ENCODE data around the gene CNOT10.
"Not testable (repeated sequence)": the region's sequence is repeated elsewhere in the genome, so short reads cannot be mapped to it uniquely, and the experiment has no call there.

The CNOT10 gene

DNA sequence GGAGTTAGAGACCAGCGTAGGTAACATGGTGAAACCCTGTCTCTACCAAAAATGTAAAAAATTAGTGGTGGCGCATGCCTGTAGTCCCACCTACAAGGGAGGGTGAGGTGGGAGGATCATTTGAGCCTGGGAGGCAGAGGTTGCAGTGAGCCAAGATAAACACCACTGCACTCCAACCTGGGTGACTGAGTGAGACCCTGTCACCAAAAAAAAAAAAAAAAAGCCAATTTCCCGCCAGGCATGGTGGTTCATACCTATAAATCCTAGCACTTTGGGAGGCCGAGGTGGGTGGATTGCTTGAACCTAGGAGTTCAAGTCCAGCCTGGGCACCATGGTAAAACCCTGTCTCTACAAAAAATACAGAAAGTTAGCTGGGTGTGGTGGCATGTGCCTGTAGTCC, 6.9 kb downstream of the CNOT10 start:
- no peak for DNase-seq

DNA sequence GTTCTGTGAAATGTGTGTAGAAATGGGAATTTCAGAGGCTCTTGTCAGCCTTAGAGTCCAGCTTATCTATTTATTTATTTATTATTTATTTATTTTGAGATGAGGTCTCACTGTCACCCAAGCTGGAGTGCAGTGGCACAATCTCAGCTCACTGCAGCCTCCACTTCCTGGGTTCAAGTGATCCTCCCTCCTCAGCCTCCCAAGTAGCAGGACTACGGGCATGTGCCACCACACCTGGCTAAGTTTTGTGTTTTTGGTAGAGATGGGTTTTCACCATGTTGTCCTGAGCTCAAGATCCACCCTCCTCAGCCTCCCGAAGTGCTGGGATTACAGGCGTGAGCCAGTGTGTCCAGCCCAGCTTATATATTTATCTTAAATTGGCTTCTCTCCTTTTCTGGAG, 11.5 kb downstream of the CNOT10 start:
- no peak for DNase-seq

DNA sequence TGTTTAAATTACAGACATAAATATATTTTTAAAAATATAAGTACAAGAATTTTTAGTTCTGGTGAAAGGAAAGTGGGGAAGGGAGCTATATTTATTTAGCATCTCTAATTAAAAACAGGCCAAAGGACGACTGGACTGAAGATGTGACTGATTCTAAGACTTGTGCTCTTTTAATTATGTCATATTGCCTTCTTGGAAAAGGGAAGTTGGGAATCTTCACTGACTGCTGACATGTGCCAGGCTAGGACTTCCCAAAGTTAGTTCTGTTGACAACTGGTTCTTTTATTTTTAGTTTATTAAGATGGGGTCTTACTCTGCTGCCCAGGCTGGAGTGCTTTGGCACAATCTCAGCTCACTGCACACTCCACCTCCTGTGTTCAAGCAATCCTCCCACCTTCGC, 13.5 kb downstream of the CNOT10 start:
- DNase-seq: no peak

GRCh38 chr3:32699429-32699828, 14.4 kb downstream of the CNOT10 start:
- DNase-seq: no peak

GRCh38 chr3:32700244-32700643, 15.3 kb downstream of the CNOT10 start:
- DNase-seq: no peak

GRCh38 chr3:32703491-32703972, 18.5 kb downstream of the CNOT10 start:
- no peak for DNase-seq

GRCh38 chr3:32705232-32705631, 20.2 kb downstream of the CNOT10 start:
- no peak for DNase-seq

DNA sequence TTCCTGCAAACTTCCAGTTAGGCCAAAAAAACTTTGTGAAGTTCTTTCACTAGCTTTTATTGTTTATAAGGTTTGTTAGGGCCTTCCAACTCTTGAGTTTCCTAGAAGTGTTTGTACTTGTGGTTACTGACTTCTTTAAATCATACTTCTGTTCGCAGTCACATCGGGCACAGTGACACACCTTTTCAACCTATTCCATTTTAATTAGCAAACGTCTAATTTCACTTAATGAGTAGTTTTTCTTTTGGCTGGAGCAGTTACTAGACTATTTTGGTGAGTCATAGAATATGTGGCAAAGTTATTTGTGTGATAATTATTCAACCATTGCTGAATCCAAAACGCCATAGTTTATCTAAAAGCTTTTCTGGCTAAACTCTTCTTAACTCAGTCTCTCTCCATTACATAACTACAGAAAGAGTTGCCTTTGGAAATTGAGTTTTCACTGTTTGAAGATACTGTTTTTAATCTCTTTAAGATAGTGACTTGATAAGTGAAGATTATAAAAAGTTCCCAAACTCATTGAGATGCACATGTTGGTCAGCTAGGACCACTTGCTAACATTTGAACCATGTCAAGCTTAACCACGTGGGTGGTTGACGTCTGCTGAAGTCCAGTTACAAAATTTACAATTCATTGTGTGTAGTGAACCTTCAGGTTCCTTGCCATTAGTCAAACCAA, 21.5 kb downstream of the CNOT10 start:
- DNase-seq: no peak

- no peak for DNase-seq
Observed at GRCh38 chr3:32707026-32707370, 22.0 kb downstream of the CNOT10 start.

- no peak for DNase-seq
Observed at GRCh38 chr3:32708672-32709283, 23.8 kb downstream of the CNOT10 start.

GRCh38 chr3:32709346-32709745, 24.4 kb downstream of the CNOT10 start:
- no peak for DNase-seq

DNA sequence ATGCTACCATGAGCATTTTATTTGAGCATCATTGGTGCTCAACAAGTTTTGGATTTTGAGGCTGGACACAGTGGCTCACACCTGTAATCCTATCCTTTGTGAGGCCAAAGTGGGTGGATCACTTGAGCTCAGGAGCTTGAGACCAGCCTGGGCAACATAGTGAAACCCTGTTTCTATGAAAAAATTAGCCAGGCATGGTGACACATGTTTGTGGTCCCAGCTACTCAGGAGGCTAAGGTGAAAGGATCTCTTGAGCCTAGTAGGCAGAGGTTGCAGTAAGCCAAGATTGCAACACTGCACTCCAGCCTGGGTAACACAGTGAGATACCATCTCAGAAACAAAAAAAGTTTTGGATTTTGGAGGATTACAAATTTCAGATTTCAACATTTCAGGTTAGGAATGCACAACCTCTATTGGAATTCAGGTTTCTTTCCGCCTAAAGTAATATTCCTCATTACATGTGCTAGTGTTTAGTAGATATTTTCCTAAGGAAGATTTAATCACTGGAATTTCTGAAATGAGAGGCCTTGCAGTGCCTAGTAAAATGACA, 27.6 kb downstream of the CNOT10 start:
- DNase-seq: no peak

- no peak for DNase-seq
Observed at GRCh38 chr3:32713181-32713580, 28.2 kb downstream of the CNOT10 start.

GRCh38 chr3:32719335-32719734, 34.3 kb downstream of the CNOT10 start:
- no peak for DNase-seq

DNA sequence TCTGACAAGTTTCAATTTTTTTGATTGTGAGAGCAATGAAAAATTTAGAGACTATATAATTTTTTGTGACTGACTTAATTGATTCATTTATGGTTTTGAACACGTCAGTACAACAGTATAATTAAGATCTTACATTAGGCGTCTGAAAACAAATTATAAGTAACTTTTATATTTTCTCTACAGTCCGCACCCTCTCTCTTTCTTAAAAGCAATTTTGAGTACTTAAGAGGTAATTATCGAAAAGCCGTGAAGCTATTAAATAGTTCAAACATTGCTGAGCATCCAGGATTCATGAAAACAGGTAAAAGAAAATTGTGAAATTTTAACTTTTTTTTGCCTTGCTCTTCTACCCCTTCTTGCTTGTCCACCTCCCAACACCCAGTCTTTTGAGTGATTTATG, 34.9 kb downstream of the CNOT10 start:
- DNase-seq: no peak

DNA sequence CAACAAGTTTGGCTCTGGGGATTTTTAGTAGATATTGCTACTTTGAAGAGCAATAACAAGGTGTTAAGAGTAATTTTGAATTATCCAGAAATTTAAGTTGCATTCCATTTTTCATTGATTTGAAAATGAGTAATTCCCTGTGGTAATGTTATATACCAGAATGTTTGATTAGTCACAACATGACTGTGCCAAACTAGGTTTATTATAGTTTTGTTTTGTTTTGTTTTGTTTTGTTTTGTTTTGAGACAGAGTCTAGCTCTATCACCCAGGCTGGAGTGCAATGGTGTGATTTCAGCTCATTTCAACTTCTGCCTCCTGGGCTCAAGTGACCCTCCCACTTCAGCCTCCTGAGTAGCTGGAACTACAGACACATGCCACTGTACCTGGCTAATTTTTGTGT, 40.7 kb downstream of the CNOT10 start:
- DNase-seq: no peak

GRCh38 chr3:32733631-32734229, 48.7 kb downstream of the CNOT10 start:
- no peak for DNase-seq

DNA sequence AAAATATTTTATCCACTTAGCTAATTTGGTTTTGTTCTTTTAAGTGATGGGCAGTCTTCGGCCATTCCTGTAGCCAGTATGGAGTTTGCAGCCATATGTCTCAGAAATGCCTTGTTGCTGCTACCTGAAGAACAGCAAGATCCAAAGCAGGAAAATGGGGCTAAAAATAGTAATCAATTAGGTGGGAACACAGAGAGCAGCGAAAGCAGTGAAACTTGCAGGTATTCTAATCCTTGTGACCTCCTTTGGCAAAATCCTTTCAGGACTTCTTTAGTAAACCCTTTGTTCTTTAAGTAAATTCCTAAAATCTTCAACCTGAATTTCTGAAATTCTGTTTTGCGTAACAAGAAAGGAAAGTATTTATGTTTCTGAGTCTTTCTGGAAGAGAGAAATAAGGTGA, 49.8 kb downstream of the CNOT10 start:
- no peak for DNase-seq

DNA sequence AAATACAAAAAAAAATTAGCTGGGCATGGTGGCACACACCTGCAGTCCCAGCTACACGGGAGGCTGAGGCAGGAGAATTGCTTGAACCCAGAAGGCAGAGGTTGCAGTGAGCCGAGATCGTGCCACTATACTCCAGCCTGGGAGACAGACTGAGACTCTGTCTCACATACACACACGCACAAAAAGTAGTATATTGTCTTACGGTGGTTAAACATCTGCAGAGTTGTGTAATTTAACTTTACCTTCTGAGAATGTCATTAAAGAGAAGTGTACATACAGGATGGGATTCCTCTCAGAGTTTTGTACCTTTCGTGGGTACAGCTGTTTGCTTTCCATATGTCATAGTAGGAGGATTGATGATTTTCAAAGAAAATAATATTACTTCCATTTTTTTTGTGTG, 58.5 kb downstream of the CNOT10 start:
- not testable (repeated sequence) for DNase-seq

DNA sequence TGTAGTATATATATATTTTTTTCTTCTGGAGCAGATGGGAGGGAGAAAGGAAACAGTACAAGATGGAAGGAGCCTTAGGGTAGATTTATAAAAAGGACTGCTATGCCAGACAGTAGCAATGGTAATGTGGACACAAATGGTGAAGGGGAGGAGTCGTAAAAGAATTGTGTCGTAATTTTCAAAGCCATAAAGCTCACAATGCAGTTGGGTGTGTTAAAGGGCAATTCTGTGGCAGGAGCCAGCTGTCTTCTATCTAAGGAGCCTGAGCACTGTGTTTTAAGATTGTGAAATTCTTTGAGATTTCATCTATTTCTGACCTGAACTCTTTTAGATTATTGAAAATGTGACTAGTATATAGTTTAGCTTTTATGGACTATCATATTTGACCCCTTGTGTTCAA, 58.9 kb downstream of the CNOT10 start:
- no peak for DNase-seq

DNA sequence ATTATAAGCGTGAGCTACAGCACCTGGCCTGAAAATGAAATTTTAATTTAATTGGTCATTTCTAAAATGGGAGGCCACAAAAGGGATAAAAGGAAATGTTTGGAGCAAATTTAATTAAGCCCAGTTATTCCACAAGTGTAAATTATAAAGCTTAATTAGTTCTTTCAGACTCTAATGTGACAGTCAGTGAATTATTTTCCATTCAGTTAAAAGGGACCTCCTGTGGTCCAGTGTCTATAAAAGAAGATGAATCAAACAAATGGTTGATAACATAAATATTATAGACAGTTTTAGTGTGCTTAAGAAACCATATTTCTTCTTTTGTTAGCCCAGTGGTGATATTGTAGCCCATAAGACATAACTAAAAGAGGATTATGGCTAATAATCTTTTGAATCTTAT, 66.4 kb downstream of the CNOT10 start:
- DNase-seq: no peak

GRCh38 chr3:32755761-32756160, 70.8 kb downstream of the CNOT10 start:
- no peak for DNase-seq

GRCh38 chr3:32757618-32758374, 72.8 kb downstream of the CNOT10 start:
- no peak for DNase-seq

DNA sequence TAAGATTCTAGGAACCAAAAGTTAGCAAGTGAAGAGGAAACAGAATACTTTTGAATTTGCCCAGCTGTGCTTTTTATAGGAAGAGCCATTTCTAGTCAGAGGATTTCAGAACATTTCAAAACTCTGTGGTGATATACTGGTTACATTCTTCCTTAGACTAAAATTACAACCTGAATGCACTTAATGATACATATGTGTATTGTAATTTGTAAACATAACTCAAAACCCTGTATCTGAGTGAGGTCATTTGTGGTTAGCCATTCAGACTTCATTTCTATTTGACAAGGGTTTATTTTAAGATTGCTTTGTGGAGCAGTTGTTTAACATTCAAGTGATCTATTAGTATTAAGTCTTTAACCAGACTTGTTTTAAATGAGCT, 73.4 kb downstream of the CNOT10 start:
- DNase-seq: no peak
